ENCODE results near the gene TMEM74B.
"Not testable (repeated sequence)": the region's sequence is repeated elsewhere in the genome, so short reads cannot be mapped to it uniquely, and the experiment has no call there.

TMEM74B gene

GRCh38 chr20:1177680-1178079 lies 7.1 kb downstream of the TMEM74B start:
- DNase-seq = no peak

GRCh38 chr20:1174787-1175186 lies 10.0 kb downstream of the TMEM74B start:
- no peak for DNase-seq

GRCh38 chr20:1173698-1174097 lies 11.1 kb downstream of the TMEM74B start:
- no peak for DNase-seq

- peak; percentile 65 for DNase-seq
Observed at GRCh38 chr20:1171461-1172093, 13.2 kb downstream of the TMEM74B start.

- no peak for DNase-seq
Observed at GRCh38 chr20:1169224-1169623, 15.6 kb downstream of the TMEM74B start.

GRCh38 chr20:1166948-1167720 lies 17.6 kb downstream of the TMEM74B start:
- DNase-seq = no peak

GRCh38 chr20:1165941-1166340 lies 18.8 kb downstream of the TMEM74B start:
- no peak for DNase-seq

GRCh38 chr20:1165521-1165920 lies 19.3 kb downstream of the TMEM74B start:
- DNase-seq = no peak

- DNase-seq = no peak
Observed at GRCh38 chr20:1164871-1165270, 19.9 kb downstream of the TMEM74B start.

- no peak for DNase-seq
Observed at GRCh38 chr20:1163653-1164052, 21.1 kb downstream of the TMEM74B start.

GRCh38 chr20:1163105-1163504 lies 21.7 kb downstream of the TMEM74B start:
- no peak for DNase-seq

GRCh38 chr20:1160991-1161390 lies 23.8 kb downstream of the TMEM74B start:
- DNase-seq = no peak

GRCh38 chr20:1160496-1160895 lies 24.3 kb downstream of the TMEM74B start:
- no peak for DNase-seq

- DNase-seq = no peak
Observed at GRCh38 chr20:1155342-1155741, 29.4 kb downstream of the TMEM74B start.

GRCh38 chr20:1154691-1155090 lies 30.1 kb downstream of the TMEM74B start:
- no peak for DNase-seq

- DNase-seq = no peak
Observed at GRCh38 chr20:1154226-1154625, 30.6 kb downstream of the TMEM74B start.

GRCh38 chr20:1150968-1151367 lies 33.8 kb downstream of the TMEM74B start:
- no peak for DNase-seq

GRCh38 chr20:1150218-1150617 lies 34.6 kb downstream of the TMEM74B start:
- no peak for DNase-seq

- not testable (repeated sequence) for DNase-seq
Observed at GRCh38 chr20:1149812-1150211, 35.0 kb downstream of the TMEM74B start.

- no peak for DNase-seq
Observed at GRCh38 chr20:1146957-1147356, 37.8 kb downstream of the TMEM74B start.

GRCh38 chr20:1144401-1145172 lies 40.2 kb downstream of the TMEM74B start:
- no peak for DNase-seq

GRCh38 chr20:1137236-1137635 lies 47.5 kb downstream of the TMEM74B start:
- no peak for DNase-seq

- no peak for DNase-seq
Observed at GRCh38 chr20:1134836-1135235, 49.9 kb downstream of the TMEM74B start.

GRCh38 chr20:1134355-1134754 lies 50.4 kb downstream of the TMEM74B start:
- no peak for DNase-seq

Data from right forelimb (tissue), 1 donor.